GM21723 (cell line): ENCODE results near the gene APBA1.

ENCODE experiments used
- ATAC-seq: cut with Tn5 transposase; IDR thresholded peaks from one replicate; pipeline ENCODE4 v1.9.1; 2021; ENCODE audit warnings: mild to moderate bottlenecking, moderate library complexity; ENCODE audit not compliant: unreplicated experiment

The APBA1 gene

DNA sequence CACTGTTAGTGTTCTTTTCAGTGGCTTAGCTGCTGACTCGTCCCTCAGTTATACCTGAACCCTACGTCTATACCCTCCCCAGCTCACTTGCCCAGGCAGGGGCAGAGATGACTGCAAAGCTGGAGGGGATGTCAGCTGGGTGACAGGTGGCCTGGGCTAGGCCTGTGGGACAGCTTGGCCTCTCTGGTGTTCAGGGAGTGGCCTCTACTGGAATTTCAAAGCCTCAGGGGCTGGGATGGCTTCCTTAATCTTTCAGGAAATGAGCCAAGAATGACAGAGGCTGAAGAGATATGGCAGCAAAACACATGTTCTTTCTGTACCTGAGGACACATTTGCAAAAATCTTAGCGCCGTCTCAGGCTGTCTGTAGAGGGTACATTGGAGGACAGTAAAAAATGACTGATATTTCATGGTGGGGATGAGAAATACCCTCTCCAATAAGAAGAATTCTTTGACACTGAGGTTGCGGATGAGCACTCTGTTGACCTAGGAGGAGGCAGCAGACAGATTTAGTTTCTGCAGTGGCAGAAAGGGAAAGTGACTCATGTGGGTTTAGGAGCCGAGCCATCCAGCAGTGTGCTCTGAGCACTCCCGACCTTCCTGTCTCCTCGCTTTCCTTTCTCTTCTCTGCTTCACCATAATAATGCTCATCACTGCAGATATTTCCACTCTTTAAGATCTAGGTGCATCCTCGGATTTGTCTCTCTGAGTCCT is 292.7 kb downstream of the APBA1 start:
- no peak for ATAC-seq

DNA sequence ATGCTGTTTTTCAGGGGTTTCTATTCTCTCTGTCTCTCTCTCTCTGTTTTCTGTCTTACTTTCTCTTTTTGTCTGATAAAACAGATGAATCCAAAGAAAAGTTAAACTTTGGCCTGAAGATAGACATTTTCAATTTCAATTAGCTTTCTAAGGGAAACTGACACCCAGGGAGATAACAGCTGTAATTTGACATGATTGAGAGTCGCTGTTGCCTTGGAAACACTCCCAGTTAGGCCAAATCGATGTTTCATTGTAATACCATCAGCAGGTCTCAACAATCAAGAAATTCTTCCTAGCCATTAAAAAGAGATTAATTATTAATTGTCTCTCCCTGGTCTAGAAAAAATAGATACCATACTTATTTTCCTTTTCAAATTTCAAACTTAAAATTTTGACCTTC is 294.2 kb downstream of the APBA1 start:
- no peak for ATAC-seq
